GM15510 (cell line): ENCODE measurements around the gene AHCTF1.

ENCODE experiments used
- POLR2A ChIP-seq: IDR thresholded peaks from 3 replicates; pipeline ENCODE4 v1.6.1; 2011; ENCODE audit warnings: borderline replicate concordance; ENCODE audit not compliant: insufficient read length; ENCODE audit errors: extremely low read depth

Gene AHCTF1

GRCh38 chr1:246824541-246824940, 107.2 kb downstream of the AHCTF1 start:
- TF ChIP-seq POLR2A, result no peak

- TF ChIP-seq POLR2A, result no peak
Measured at GRCh38 chr1:246820666-246821065, 111.1 kb downstream of the AHCTF1 start.

GRCh38 chr1:246815693-246816270, 116.0 kb downstream of the AHCTF1 start:
- no peak for TF ChIP-seq POLR2A

GRCh38 chr1:246814890-246815289, 116.9 kb downstream of the AHCTF1 start:
- no peak for TF ChIP-seq POLR2A

GRCh38 chr1:246811985-246812384, 119.8 kb downstream of the AHCTF1 start:
- no peak for TF ChIP-seq POLR2A

GRCh38 chr1:246809473-246809872, 122.3 kb downstream of the AHCTF1 start:
- TF ChIP-seq POLR2A, result no peak

GRCh38 chr1:246805135-246805716, 126.5 kb downstream of the AHCTF1 start:
- no peak for TF ChIP-seq POLR2A

GRCh38 chr1:246803883-246804282, 127.9 kb downstream of the AHCTF1 start:
- no peak for TF ChIP-seq POLR2A

GRCh38 chr1:246803373-246803772, 128.4 kb downstream of the AHCTF1 start:
- no peak for TF ChIP-seq POLR2A

- no peak for TF ChIP-seq POLR2A
Measured at GRCh38 chr1:246801241-246802020, 130.3 kb downstream of the AHCTF1 start.

- TF ChIP-seq POLR2A, result no peak
Measured at GRCh38 chr1:246800756-246801155, 131.0 kb downstream of the AHCTF1 start.

GRCh38 chr1:246800356-246800755, 131.4 kb downstream of the AHCTF1 start:
- no peak for TF ChIP-seq POLR2A

- no peak for TF ChIP-seq POLR2A
Measured at GRCh38 chr1:246798606-246799496, 132.9 kb downstream of the AHCTF1 start.

GRCh38 chr1:246798107-246798506, 133.6 kb downstream of the AHCTF1 start:
- TF ChIP-seq POLR2A, result no peak

GRCh38 chr1:246797597-246797996, 134.2 kb downstream of the AHCTF1 start:
- TF ChIP-seq POLR2A, result no peak

- no peak for TF ChIP-seq POLR2A
Measured at GRCh38 chr1:246797157-246797556, 134.6 kb downstream of the AHCTF1 start.
